Measurements from ENCODE around the gene MRO. TPM values are rescaled to one million over a fixed set of nuclear protein-coding genes. Genes with fewer than 3 reads are reported as not detected.

The MRO gene
- not detected in 2 replicates for total RNA-seq (2014; rRNA removed; shearing (Covaris generic))

- DNase-seq (ENCODE audit: low read depth): peak; percentile 74
These were observed at the start of gene MRO for GRCh38 chr18:50819728-50820378. TSS of gene MRO (minus strand) at chr18:50820016. CDS start at chr18:50809400, 10,616 bp downstream.

- no peak for DNase-seq (ENCODE audit: low read depth)
These were observed 49.3 kb upstream of the MRO start for GRCh38 chr18:50869150-50869549.

GRCh38 chr18:50866765-50867164 lies 46.9 kb upstream of the MRO start:
- no peak for DNase-seq (ENCODE audit: low read depth)

- DNase-seq (ENCODE audit: low read depth): no peak
These were observed 44.1 kb upstream of the MRO start for GRCh38 chr18:50863840-50864375.

- DNase-seq (ENCODE audit: low read depth): no peak
These were observed 42.6 kb upstream of the MRO start for GRCh38 chr18:50862401-50862800.

- no peak for DNase-seq (ENCODE audit: low read depth)
These were observed 41.8 kb upstream of the MRO start for GRCh38 chr18:50861617-50862016.

GRCh38 chr18:50859793-50860555 lies 40.2 kb upstream of the MRO start:
- no peak for DNase-seq (ENCODE audit: low read depth)

- no peak for DNase-seq (ENCODE audit: low read depth)
These were observed 37.9 kb upstream of the MRO start for GRCh38 chr18:50857694-50858093.

GRCh38 chr18:50857166-50857565 lies 37.4 kb upstream of the MRO start:
- peak; percentile 25 for DNase-seq (ENCODE audit: low read depth)

- DNase-seq (ENCODE audit: low read depth): no peak
These were observed 36.4 kb upstream of the MRO start for GRCh38 chr18:50855976-50856757.

- peak; percentile 79 for DNase-seq (ENCODE audit: low read depth)
These were observed 34.1 kb upstream of the MRO start for GRCh38 chr18:50853863-50854271.

- DNase-seq (ENCODE audit: low read depth): no peak
These were observed 30.7 kb upstream of the MRO start for GRCh38 chr18:50850307-50851065.

- DNase-seq (ENCODE audit: low read depth): no peak
These were observed 29.6 kb upstream of the MRO start for GRCh38 chr18:50849419-50849821.

- DNase-seq (ENCODE audit: low read depth): no peak
These were observed 29.2 kb upstream of the MRO start for GRCh38 chr18:50848991-50849390.

- no peak for DNase-seq (ENCODE audit: low read depth)
These were observed 28.3 kb upstream of the MRO start for GRCh38 chr18:50848061-50848551.

- DNase-seq (ENCODE audit: low read depth): peak; percentile 64
These were observed 27.4 kb upstream of the MRO start for GRCh38 chr18:50847192-50847591.

- DNase-seq (ENCODE audit: low read depth): no peak
These were observed 25.1 kb upstream of the MRO start for GRCh38 chr18:50844960-50845359.

GRCh38 chr18:50844554-50844953 lies 24.7 kb upstream of the MRO start:
- no peak for DNase-seq (ENCODE audit: low read depth)

GRCh38 chr18:50842846-50843245 lies 23.0 kb upstream of the MRO start:
- no peak for DNase-seq (ENCODE audit: low read depth)

- no peak for DNase-seq (ENCODE audit: low read depth)
These were observed 20.2 kb upstream of the MRO start for GRCh38 chr18:50839996-50840395.

GRCh38 chr18:50839341-50839740 lies 19.5 kb upstream of the MRO start:
- no peak for DNase-seq (ENCODE audit: low read depth)

All from Daoy (cell line).